Posterior cingulate gyrus (tissue), 11 donors: ENCODE measurements around the gene ECHS1.

Source experiments
- DNase-seq, 10 donors: peaks; one replicate each; pipeline versions ENCODE4 v3.0.0 to v3.0.0-alpha.2; 2020 to 2021; ENCODE audit warnings: mixed read lengths in 3 of 10
- intact Hi-C: fragments of 100-400 bp; cut with DNase I; formaldehyde crosslinking; loops from one replicate; pipeline ENCODE4 v1.15.1; 2023

Gene ECHS1

DNA sequence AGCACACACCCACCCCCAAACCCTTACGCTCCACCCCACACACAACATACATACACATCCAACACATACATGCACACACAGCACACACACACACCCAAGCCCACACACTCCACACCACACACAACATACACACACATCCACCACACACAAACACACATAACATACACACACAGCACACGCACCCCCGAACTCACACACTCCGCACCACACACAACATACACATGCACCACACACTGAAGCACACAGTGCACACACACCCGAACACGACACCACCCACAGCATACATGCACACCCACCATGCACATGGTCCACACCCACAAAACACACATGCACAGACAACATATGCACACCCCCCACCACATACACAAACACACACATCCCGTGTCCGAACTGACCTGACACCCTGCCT lies 24.0 kb downstream of the ECHS1 start:
- intact Hi-C loops: no loop called here
- DNase-seq: no peak

DNA sequence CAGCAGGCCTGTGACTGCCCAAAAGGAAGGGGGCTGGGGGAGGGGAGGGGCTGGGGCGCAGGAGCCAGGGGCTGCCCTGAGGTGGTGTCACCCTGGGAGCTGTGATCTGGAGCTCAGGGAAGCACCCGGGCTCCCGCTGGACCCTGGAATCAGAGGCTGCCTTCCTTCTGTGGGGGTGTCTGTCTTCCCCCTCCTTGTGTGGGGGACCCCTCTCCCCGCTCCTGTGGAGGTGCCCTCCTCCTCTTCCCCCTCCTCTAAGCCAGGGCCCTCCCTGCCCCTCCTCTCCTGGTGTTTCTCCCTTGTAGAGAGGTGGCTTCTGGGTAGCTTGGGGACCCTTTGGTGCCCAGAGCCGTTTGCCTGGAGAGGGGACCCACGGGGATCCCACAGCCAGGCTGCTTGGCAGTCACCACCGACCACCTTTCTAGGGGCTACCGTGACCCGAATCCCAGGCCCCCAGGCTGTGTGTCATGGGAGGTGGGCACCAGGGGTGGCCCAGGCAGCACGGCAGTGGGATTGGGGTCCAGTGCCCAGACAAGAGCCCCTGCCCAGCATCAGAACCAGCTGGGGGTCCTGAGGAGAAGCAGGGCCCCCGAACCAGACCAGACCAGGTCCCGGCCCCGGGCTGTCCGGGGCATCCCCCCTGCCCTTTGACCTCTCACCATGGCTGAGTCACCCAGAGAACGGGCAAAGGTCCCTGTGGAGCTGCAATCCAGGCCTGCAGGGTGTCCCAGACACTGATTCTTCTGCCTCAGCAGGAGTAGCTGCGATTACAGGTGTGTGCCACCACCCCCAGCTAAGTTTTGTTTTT lies 25.2 kb downstream of the ECHS1 start:
- intact Hi-C loops: no loop called here
- DNase-seq: peak in 1 of 10 donors; percentile 37

DNA sequence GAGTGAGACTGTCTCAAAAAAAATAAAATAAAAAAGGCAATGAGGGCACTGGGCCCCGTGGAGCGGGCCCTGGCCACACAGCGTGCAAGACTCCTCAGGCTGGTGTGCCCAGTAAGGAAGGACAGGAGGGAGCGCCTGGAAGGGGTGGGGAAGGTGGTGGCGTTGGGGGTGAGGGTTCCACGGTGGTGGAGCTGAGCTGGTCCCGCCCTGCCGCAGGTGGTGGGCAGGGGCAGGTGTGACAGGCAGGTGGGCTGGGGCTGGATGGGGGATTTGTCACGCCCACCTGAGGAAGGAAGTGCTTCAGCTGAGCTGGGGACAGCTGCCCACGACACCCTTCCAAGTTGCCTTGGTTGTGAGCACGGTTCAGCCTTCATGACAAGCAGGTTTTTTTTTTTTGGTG lies 26.7 kb downstream of the ECHS1 start:
- DNase-seq: peak in 1 of 10 donors; percentile 62
- intact Hi-C loops: no loop called here

DNA sequence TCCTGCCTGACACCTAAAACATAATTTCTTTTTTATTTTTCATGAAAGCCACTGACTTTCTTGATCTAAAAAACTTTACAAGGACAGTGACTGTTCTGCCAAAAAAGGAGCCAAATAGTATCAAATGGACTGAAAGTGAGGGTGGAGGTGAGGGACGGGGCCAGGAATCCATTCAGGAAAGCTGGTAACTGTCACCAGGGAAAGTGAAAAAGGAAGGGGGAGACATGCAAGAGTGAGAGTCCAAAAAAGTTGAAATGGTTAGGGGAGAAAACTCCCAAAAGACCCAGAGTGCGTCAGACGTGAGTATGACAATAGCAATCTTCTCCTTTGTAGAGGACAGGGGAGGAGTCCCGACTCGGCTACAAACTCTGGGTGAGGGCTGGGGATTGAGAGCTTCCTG lies 28.9 kb downstream of the ECHS1 start:
- no peak for DNase-seq
- intact Hi-C loops: no loop called here

DNA sequence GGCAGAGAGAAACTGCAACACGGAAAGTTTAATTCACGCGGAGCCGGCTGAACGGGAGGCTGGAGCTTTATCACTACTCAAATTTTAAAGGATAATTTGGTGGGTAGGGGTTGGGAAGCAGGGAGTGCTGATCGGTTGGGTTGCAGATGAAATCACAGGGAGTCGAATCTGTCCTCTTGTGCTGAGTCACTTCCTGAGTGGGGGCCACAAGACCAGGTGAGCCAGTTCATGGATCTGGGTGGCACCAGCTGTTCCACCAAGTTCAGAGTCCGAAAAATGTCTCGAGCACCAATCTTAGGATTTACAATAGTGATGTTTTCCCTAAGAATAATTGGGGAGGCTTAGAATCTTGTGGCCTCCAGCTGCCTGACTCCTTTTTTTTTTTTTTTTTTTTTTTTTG lies 29.6 kb downstream of the ECHS1 start:
- intact Hi-C loops: no loop called here
- DNase-seq: no peak

DNA sequence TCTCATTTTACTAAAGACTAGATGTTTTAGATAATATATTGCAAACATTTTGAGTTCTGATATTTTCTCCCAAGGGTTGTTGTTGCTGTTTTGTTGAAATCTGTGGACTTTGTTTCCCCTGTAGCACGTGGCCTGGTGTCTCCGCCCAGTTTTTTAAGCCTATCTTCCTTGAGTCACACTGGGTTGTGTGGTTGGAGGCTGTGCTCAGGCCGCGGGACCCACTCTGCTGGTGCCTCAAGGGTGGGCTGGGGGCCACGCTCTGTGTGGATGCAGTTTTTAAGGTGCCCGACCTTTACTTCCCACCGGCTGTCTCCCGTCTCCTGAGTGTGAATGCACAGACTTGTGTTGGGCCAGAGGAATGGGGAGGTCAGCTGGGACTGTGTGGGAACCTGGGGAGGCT lies 30.2 kb downstream of the ECHS1 start:
- intact Hi-C loops: no loop called here
- peak in 1 of 10 donors; percentile 27 for DNase-seq

DNA sequence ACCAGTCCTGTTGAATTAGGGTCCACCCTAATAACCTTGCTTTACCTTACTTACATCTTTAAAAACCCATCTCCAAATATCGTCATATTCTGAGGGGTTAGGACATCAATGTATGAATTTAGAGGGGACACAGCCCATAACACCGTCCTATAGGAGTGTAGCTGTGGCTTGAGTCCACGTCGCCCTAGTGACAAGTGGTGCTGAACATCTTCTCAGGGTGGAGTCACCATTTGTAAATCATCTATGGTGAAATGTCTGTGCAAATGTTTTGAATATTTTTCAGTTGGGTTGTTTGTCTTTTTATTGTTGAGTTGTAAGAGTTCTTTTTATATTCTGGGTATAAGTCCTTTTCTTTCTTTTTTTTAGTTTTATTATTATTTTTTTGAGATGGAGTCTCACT lies 31.2 kb downstream of the ECHS1 start:
- intact Hi-C loops: no loop called here
- DNase-seq: no peak

DNA sequence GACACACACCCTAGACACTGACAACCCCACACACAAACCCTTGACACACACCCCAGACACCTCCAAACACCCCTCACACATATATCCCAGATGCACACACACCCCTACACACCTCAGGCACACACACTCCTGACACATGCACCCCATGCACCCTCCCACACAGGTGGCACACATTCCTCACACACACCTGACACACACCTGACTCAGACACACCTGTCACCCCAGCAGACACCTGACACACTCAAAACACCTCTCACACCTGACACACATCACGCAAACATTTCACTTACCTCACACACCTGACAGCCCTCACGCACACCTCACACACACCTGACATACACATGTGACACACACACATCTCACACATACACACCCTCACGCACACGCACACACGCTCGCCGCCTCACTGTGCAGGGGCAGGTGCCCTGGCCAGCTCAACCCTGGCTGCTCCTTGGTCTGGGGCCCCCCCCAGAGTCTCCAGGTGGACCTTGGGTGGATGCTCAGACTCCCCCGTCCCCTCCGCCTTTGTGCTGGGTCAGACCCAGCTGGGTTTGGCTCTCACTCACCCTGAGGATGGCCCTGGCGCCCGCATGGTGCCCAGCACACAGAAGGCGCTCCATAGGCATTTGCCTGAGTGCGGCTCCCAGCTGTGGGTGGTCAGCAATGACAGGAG lies 33.3 kb downstream of the ECHS1 start:
- intact Hi-C loops: no loop called here
- peak in 1 of 10 donors; percentile 22 for DNase-seq

DNA sequence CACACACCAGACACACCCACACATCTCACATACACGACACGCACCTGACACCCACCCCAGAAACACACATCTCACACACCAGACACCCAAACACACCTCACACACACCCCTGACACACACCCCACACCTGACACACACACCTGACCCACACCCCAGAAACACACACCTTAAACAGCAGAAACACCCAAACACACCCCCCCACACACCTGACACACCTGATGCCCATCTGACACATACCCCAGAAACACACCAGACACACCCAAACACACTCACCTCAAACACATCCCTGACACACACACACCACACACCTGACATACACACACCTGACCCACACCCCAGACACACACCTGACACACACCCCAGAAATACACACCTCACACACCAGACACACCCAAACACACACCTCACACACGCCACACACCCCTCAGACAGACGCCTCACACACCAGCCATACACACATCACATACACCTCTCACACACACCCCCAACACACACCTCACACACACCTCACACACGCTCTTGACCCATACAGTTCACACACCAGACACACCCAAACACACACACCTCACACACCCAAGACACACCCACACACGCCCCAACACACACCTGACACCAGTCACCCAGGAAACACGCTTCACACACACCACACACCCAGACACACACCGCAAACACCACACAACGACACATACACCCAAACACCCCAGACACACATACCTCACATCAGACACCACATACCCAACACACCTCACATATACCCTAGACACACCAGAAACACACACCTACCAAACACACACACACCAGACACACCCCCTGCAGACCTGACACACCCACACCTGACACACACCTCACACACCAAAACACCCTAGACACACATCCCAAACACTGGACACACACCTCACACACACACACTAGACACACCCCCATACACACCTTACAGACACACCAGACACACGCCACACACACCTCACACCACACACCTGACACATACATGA lies 34.8 kb downstream of the ECHS1 start:
- DNase-seq: peak in 1 of 10 donors; percentile 16
- intact Hi-C loops: no loop called here

DNA sequence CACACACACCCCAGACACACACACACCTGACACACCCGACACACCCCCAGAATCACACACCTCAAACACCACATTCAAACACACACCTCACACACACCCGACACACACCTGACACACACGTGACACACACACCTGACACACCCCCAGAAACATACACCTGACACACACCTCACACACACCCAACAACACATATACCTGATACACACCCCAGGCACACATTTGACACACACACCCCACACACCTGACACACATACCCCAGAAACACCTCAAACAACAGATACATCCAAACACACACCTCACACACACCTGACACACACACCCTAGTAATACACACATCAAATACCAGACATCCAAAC lies 35.8 kb downstream of the ECHS1 start:
- intact Hi-C loops: no loop called here

DNA sequence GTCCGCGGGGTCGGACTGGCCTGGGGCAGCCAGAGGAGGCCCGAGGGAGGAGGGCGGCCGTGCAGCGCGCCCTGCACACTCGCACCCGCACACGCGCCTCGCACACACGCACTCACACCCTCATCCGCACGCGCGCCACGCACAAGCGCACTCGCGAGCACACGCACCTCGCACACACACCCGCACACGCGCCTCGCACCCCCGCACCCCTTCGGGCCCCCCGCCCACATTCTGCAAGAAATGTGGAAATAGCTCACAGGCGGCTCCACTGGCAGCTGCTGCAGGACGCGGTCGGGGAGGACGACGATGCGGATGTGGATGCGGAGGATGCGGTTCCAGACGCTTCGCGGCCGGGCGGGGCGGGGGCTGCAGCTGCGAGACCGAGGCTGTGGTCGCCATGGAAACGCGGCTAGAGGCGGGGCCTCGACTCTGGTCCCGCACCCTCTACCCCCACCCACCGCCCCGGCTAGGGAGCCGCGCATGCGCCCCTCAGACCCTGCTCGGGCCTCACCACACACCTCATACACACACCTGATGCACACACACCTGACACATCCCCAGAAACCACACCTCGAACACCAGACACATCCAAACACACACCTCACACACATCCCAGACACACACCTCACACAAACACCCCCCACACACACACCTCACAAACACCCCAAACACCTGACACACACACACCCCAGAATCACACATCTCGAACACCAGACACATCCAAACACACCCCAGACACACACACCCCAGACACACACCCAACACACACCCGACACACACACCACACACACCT lies 36.4 kb downstream of the ECHS1 start, which contains the start of gene CALY:
Gene CALY (minus strand): TSS at position 320 of the 793 bp plus-strand sequence. CDS start 7,907 bp downstream, outside the sequence.
- intact Hi-C loops: no loop called here
- DNase-seq: peak; percentile 59 to 99 (median 92)

More for the DNA sequence above, 35.8 kb downstream of the ECHS1 start:
- DNase-seq: no peak

DNA sequence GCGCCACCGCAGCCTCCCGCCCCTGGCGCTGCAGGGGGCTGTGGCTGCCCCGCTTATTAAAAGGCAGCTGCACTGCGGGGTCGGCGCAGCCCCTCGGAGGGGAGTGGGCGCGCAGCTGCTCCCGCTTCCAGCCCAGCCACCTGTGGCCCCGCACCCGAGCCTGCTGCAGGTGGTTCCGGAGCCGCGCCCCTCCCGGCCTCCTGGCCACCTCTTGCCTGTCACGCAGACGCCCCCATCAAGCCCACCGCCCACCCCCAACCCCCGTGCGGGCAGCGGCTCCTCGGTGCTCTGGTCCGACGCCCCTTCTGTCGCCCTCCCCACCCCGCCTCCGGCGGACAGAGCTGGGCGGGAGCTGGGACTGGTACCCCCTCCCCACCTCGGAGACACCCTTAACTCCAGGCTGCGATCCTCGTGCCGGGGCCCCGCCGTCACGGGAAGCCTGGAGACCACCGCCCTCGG lies 37.0 kb downstream of the ECHS1 start:
- intact Hi-C loops: no loop called here
- peak in 1 of 10 donors; percentile 71 for DNase-seq

DNA sequence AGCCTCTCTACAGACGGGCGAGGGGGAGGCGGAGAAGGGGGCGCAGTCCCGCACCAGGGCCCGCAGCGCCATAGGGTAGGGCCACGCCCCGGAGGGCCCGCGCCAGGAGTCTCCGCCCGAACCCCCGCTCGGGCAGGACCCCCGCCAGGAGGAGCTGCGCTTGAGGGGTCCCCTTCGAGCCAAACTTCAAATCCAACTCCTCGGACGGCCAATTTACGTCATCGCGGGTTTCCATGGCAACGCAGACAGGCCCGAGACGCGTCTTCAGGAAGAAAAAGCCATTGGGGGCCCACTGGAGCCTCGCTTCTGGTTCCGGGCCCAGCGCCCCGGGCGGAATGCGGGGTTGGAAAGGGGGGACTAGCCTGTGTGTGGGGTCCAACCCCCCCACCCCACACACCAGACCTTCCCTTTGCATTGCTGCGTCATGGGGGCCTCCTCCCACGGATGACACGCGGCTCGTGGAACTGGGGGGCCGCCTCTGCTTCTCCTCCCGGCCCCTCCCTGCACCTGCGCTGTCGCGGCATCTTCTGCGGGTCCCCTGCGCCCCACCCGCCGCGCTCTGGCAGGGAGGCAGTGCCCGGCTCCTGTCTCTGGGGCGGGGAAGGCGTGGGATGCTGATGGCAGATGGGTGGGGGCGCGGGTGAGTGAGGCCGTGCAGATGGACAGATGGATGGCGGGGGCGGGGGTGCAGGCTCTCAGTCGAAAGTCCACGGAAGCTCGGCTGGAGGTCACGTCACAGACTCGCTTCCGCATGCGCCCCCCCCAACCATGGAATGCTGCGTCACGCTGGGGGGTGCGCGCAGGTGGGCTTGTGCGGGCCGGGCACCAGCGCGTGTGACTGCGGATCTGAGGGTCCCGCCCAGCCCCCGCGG lies 37.7 kb downstream of the ECHS1 start:
- DNase-seq: peak; percentile 35 to 96 (median 76)
- intact Hi-C loops: no loop called here

DNA sequence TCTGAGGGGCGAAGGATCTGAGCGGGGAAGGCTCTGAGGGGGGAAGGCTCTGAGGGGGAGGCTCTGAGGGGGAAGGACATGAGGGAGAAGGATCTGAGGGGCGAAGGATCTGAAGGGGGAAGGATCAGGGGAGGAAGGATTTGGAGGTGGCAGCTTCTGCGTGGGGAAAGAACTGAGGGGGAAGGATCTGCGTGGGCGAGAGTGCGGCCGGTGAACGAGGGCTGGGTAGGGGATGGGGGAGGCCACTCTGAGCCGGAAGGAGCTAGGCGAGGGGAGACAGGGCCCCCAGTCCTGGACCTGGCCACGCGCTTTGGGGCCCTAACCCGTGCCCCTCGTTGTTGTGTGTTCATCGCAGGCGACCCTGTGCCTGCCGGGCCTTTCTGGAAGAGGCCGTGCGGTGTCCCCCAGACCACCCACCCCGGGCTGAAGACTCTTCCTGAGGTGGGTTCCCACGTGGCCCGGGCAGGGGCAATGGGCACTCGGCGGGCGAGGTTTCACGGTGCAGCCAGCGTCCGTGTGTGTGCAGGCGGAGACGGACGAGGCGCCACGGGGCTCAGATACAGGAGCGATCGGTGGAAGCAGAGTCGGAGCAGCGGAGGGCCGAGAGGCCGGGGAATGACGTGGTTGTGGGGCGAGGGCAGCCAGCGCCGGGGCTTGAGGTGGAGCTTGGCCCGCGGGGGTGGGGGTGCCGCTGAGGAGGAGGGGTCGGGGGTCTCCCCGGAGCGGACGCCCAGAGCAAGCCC lies 38.5 kb downstream of the ECHS1 start:
- intact Hi-C loops: no loop called here

DNA sequence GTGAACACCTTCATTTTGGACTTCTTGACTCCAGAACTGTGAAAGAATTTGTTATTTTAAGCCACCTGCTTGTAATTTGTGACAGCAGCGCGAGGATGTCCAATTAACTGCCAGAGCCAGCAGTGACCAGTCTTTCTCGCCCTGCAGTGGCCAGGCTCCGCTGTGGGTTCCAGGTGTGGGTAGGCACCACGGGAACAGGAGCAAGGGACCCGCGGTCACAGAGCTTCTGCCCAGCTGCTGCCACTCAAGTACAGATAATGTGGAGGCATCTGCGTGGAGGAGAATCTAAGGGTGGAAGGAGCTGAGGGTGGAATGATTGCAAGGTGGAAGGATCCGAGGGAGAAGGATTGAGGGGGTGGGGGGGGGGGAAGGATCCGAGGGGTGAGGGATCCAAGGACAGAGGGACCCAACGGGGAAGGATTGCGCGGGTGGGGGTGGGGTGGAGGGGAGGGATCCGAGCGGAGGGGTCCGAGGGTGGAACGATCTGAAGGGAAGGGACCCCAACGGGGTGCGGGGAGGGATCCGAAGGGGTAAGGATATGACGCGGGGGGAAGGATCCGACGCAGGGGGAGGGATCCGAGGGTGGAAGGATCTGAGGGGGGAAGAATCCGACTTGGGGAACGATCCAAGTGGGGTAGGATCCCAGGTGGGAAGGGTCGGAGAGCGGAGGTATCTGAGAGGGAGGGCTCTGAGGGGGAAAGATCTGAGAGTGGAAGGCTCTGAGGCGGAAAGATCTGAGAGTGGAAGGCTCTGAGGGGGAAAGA lies 40.0 kb downstream of the ECHS1 start:
- intact Hi-C loops: no loop called here
- peak in 2 of 10 donors; percentile 52 to 66 for DNase-seq

More for the DNA sequence above, 38.5 kb downstream of the ECHS1 start:
- peak in 3 of 10 donors; percentile 19 to 88 (median 80) for DNase-seq

DNA sequence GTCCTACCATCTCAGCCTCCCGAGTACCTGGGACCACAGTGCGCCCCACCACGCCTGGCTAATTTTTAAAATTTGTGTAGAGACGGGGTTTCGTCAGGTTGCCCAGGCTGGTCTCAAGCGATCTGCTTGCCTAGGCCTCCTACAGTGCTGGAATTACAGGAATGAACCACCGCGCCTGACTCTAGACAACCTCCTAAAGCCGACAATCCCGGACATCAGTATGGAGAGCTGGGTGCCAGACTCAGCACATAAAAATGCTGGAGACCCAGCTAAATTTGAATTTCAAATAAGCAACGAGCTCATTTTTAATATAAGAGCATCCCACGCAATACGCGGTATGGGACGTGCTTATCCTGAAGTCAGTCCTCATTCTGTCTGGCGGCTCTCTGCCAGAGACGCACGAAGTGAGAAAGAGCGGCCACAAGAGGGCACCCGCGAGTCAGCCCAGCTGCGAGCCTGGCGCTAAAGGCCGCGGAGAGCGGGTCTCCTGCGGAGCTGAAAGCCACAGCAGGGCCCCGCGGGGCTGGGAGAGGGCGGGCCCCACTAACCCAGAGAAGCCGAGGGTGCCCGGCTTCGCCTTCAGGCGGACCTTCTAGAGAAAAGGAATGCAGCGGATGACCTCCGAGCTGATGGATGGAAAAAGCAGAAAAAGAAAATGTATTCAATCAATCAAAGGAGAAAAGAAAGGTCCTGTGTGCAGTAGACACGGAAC lies 43.5 kb downstream of the ECHS1 start:
- DNase-seq: peak; percentile 72 to 98 (median 90)
- intact Hi-C loops: loop anchor here (5.0 kb wide), 1 partner anchor 43 kb away; the partner anchor contains the start of gene ECHS1
